Right lung (tissue), 5 donors: Measurements from ENCODE around the gene PRR30. TPM values are rescaled to one million over a fixed set of nuclear protein-coding genes. Genes with fewer than 3 reads are reported as not detected.

Experiments used
- DNase-seq, 2 donors: peaks; one replicate each; pipeline ENCODE4 v3.0.0-alpha.2; 2013
- polyA plus RNA-seq, 5 donors: library from polyadenylated mRNA; unstranded; fragments of 120-200 nt; gene quantifications; one replicate each; pipeline versions ENCODE4 v1.2.1 to v1.2.3, GENCODE V29; 2013; ENCODE audit warnings: inconsistent platforms in 1 of 5, low replicate concordance in 1 of 5; ENCODE audit not compliant: insufficient read length in 5 of 5, insufficient read depth in 1 of 5

Gene PRR30
- polyA plus RNA-seq, 5 donors, result not detected

- no peak for DNase-seq
Measured at GRCh38 chr2:27097341-27097740, 41.9 kb downstream of the PRR30 start.

GRCh38 chr2:27096748-27097297 lies 42.4 kb downstream of the PRR30 start:
- DNase-seq, result no peak

GRCh38 chr2:27095745-27096651 lies 43.2 kb downstream of the PRR30 start:
- no peak for DNase-seq

- no peak for DNase-seq
Measured at GRCh38 chr2:27095427-27095744, 43.8 kb downstream of the PRR30 start.

- DNase-seq, result no peak
Measured at GRCh38 chr2:27094353-27094984, 44.7 kb downstream of the PRR30 start.

GRCh38 chr2:27093430-27094352 lies 45.5 kb downstream of the PRR30 start:
- DNase-seq, result no peak

GRCh38 chr2:27092696-27093429 lies 46.3 kb downstream of the PRR30 start:
- DNase-seq, result no peak

- no peak for DNase-seq
Measured at GRCh38 chr2:27091746-27092695, 47.2 kb downstream of the PRR30 start.

- no peak for DNase-seq
Measured at GRCh38 chr2:27089111-27089954, 49.9 kb downstream of the PRR30 start.

GRCh38 chr2:27088634-27089033 lies 50.6 kb downstream of the PRR30 start:
- DNase-seq, result no peak

GRCh38 chr2:27087823-27088410 lies 51.3 kb downstream of the PRR30 start:
- no peak for DNase-seq

Other genes starting within 250 kb of the PRR30 start
- gene MAPRE3, start 168.8 kb downstream of the PRR30 start, polyA plus RNA-seq, result 10 to 100 TPM in 2 of 5 donors, 1 to 10 TPM in 3; 6.2 to 13.6 (median 9.2) TPM
- 10 to 100 TPM; 56.8 to 89.2 (median 75.8) TPM for gene TMEM214, start 106.4 kb downstream of the PRR30 start, polyA plus RNA-seq
- 10 to 100 TPM; 45.6 to 55.3 (median 53.8) TPM for gene AGBL5, start 87.7 kb downstream of the PRR30 start, polyA plus RNA-seq
- gene OST4, start 67.8 kb downstream of the PRR30 start, polyA plus RNA-seq, result 100 to 1,000 TPM; 250 to 316 (median 260) TPM
- 100 to 1,000 TPM; 120 to 341 (median 140) TPM for gene EMILIN1, start 60.8 kb downstream of the PRR30 start, polyA plus RNA-seq
- 1 to 10 TPM; 4.2 to 6.7 (median 4.9) TPM for gene KHK, start 52.6 kb downstream of the PRR30 start, polyA plus RNA-seq
- gene CGREF1, start 20.3 kb downstream of the PRR30 start, polyA plus RNA-seq, result under 1 TPM; 0.28 to 0.55 (median 0.41) TPM
- gene ABHD1, start 15.6 kb downstream of the PRR30 start, polyA plus RNA-seq, result 1 to 10 TPM in 3 of 5 donors, under 1 TPM in 2; 0.61 to 2.2 (median 1.0) TPM
- gene PREB, start 4.8 kb downstream of the PRR30 start, polyA plus RNA-seq, result 10 to 100 TPM; 32.5 to 43.8 (median 40.0) TPM
- under 1 TPM; 0.06 to 0.15 (median 0.12) TPM for gene TCF23, start 9.6 kb upstream of the PRR30 start, polyA plus RNA-seq
- gene ATRAID, start 72.6 kb upstream of the PRR30 start, polyA plus RNA-seq, result 100 to 1,000 TPM; 125 to 154 (median 136) TPM
- 10 to 100 TPM; 24.7 to 38.8 (median 28.7) TPM for gene SLC5A6, start 72.9 kb upstream of the PRR30 start, polyA plus RNA-seq
- 10 to 100 TPM; 31.5 to 53.7 (median 35.7) TPM for gene CAD, start 78.0 kb upstream of the PRR30 start, polyA plus RNA-seq
- gene SLC30A3, start 123.6 kb upstream of the PRR30 start, polyA plus RNA-seq, result under 1 TPM; 0.24 to 0.61 (median 0.51) TPM
- gene DNAJC5G, start 136.0 kb upstream of the PRR30 start, polyA plus RNA-seq, result under 1 TPM in 4 of 5 donors, not detected in 1; 0.14 to 0.53 (median 0.30) TPM
- 1 to 10 TPM in 1 of 5 donors, under 1 TPM in 1, not detected in 3; 0.13 to 4.3 TPM for gene TRIM54, start 143.0 kb upstream of the PRR30 start, polyA plus RNA-seq
- 1 to 10 TPM; 1.1 to 3.4 (median 1.9) TPM for gene UCN, start 169.0 kb upstream of the PRR30 start, polyA plus RNA-seq
- 100 to 1,000 TPM in 1 of 5 donors, 10 to 100 TPM in 4; 80.7 to 114 (median 92.8) TPM for gene MPV17, start 183.7 kb upstream of the PRR30 start, polyA plus RNA-seq
- 10 to 100 TPM; 55.7 to 65.1 (median 61.3) TPM for gene GTF3C2, start 217.4 kb upstream of the PRR30 start, polyA plus RNA-seq
- 10 to 100 TPM; 50.6 to 61.7 (median 55.9) TPM for gene EIF2B4, start 230.9 kb upstream of the PRR30 start, polyA plus RNA-seq
- 100 to 1,000 TPM in 2 of 5 donors, 10 to 100 TPM in 3; 83.8 to 120 (median 99.2) TPM for gene SNX17, start 231.2 kb upstream of the PRR30 start, polyA plus RNA-seq
- gene ZNF513, start 241.3 kb upstream of the PRR30 start, polyA plus RNA-seq, result 10 to 100 TPM; 12.4 to 23.3 (median 14.5) TPM